Mesenchymal stem cell (in vitro differentiated cells and primary cell): ENCODE results near the gene HSPA12A.

Experiments used
- DNase-seq: peaks from one replicate; pipeline ENCODE4 v3.0.0-alpha.2; 2013
- H2AFZ ChIP-seq: one replicate; pipeline ENCODE4 v1.6.1; 2013; ENCODE audit warnings: low read depth, mild to moderate bottlenecking, control low read depth, inconsistent platforms, low read length, moderate library complexity
- H2AK5ac ChIP-seq: 2 replicates; pipeline ENCODE4 v1.6.1; 2013; ENCODE audit warnings: low read length, moderate library complexity, mild to moderate bottlenecking, inconsistent platforms; ENCODE audit not compliant: severe bottlenecking
- H2BK120ac ChIP-seq: one replicate; pipeline ENCODE4 v1.6.1; 2013; ENCODE audit warnings: low read depth, mild to moderate bottlenecking, inconsistent platforms, low read length, moderate library complexity
- H2BK12ac ChIP-seq, 2 experiments: one replicate each; pipeline ENCODE4 v1.6.1; 2013; ENCODE audit warnings: inconsistent platforms in 2 of 2, low read length in 2 of 2, mild to moderate bottlenecking in 2 of 2, moderate library complexity in 2 of 2, control low read depth in 1 of 2
- H2BK15ac ChIP-seq: one replicate; pipeline ENCODE4 v1.6.1; 2013; ENCODE audit warnings: mild to moderate bottlenecking, low read depth, inconsistent platforms; ENCODE audit not compliant: poor library complexity, severe bottlenecking
- H2BK5ac ChIP-seq: 2 replicates; pipeline ENCODE4 v1.6.1; 2013; ENCODE audit warnings: low read depth, mild to moderate bottlenecking, low read length, control low read depth, inconsistent platforms; ENCODE audit not compliant: poor library complexity, severe bottlenecking
- H3K14ac ChIP-seq, 2 experiments: one replicate each; pipeline ENCODE4 v1.6.1; 2013; ENCODE audit warnings: inconsistent platforms in 2 of 2, low read length in 2 of 2, control low read depth in 1 of 2, mild to moderate bottlenecking in 1 of 2, moderate library complexity in 1 of 2
- H3K18ac ChIP-seq, 2 experiments: one replicate each; pipeline ENCODE4 v1.6.1; 2013; ENCODE audit warnings: inconsistent platforms in 2 of 2, low read length in 2 of 2, control low read depth in 1 of 2, low read depth in 1 of 2, mild to moderate bottlenecking in 1 of 2
- H3K23ac ChIP-seq, 2 experiments: one replicate each; pipeline ENCODE4 v1.6.1; 2013; ENCODE audit warnings: inconsistent platforms in 2 of 2, low read length in 2 of 2, mild to moderate bottlenecking in 2 of 2, moderate library complexity in 2 of 2, control low read depth in 1 of 2
- H3K27ac ChIP-seq: 2 replicates; pipeline ENCODE4 v1.5.1; 2013; ENCODE audit warnings: mild to moderate bottlenecking, moderate library complexity, low read length, control low read depth, inconsistent platforms; ENCODE audit not compliant: poor library complexity, severe bottlenecking
- H3K27me3 ChIP-seq, 2 experiments: 2 replicates each; pipeline versions ENCODE4 v1.6.1 to v1.7.0; 2013; ENCODE audit warnings: low read length in 2 of 2, mild to moderate bottlenecking in 2 of 2, moderate library complexity in 2 of 2, control low read depth in 1 of 2, inconsistent platforms in 1 of 2; ENCODE audit not compliant: control insufficient read depth in 1 of 2, insufficient read depth in 1 of 2
- H3K36me3 ChIP-seq, 2 experiments: 2 replicates each; pipeline versions ENCODE4 v1.6.1 to v1.7.0; 2013; ENCODE audit warnings: low read length in 2 of 2, control low read depth in 1 of 2, inconsistent platforms in 1 of 2, low read depth in 1 of 2, mild to moderate bottlenecking in 1 of 2; ENCODE audit not compliant: insufficient read depth in 2 of 2, control insufficient read depth in 1 of 2
- H3K4ac ChIP-seq, 2 experiments: one replicate each; pipeline ENCODE4 v1.6.1; 2013; ENCODE audit warnings: inconsistent platforms in 2 of 2, low read length in 2 of 2, mild to moderate bottlenecking in 2 of 2, moderate library complexity in 2 of 2, control low read depth in 1 of 2, low read depth in 1 of 2
- H3K4me1 ChIP-seq: 2 replicates; pipeline ENCODE4 v1.6.1; 2013; ENCODE audit warnings: low read depth, low read length, control low read depth; ENCODE audit not compliant: control insufficient read depth, insufficient read depth
- H3K4me2 ChIP-seq: 2 replicates; pipeline ENCODE4 v1.6.1; 2013; ENCODE audit warnings: low read length, mild to moderate bottlenecking, inconsistent platforms; ENCODE audit not compliant: poor library complexity, severe bottlenecking
- H3K4me3 ChIP-seq, 2 experiments: 2 replicates each; pipeline versions ENCODE4 v1.5.1 to v1.7.0; 2013; ENCODE audit warnings: low read length in 2 of 2, mild to moderate bottlenecking in 2 of 2, control low read depth in 1 of 2, low read depth in 1 of 2; ENCODE audit not compliant: insufficient read depth in 1 of 2
- H3K79me1 ChIP-seq: replicated peaks from 2 replicates; pipeline ENCODE4 v1.6.1; 2013; ENCODE audit warnings: mild to moderate bottlenecking, control low read depth, low read length, inconsistent platforms; ENCODE audit not compliant: poor library complexity, severe bottlenecking
- H3K9ac ChIP-seq: 2 replicates; pipeline ENCODE4 v1.7.0; 2013; ENCODE audit warnings: mild to moderate bottlenecking, low read length, moderate library complexity
- H3K9me3 ChIP-seq: 2 replicates; pipeline ENCODE4 v1.7.0; 2013; ENCODE audit warnings: mild to moderate bottlenecking, low read length; ENCODE audit not compliant: control insufficient read depth
- H4K8ac ChIP-seq: one replicate; pipeline ENCODE4 v1.6.1; 2013; ENCODE audit warnings: inconsistent platforms, mild to moderate bottlenecking, low read length, moderate library complexity
- H4K91ac ChIP-seq: one replicate; pipeline ENCODE4 v1.6.1; 2013; ENCODE audit warnings: mild to moderate bottlenecking, low read length, inconsistent platforms
- WGBS: methylation state at CpG from one replicate; pipeline ENCODE4 v1.1.7; 2013; ENCODE audit warnings: mixed read lengths; 5-methylcytosine and 5-hydroxymethylcytosine counted together

The HSPA12A gene

GRCh38 chr10:116676118-116676517 lies 66.2 kb downstream of the HSPA12A start:
- H2BK12ac ChIP-seq: no peak overlapping the region
- peaks cover 13% of the 10 kb centered on the region for H3K79me1 ChIP-seq
- H3K18ac ChIP-seq: no peak overlapping the region
- no peaks in the 10 kb centered on the region for H3K27me3 ChIP-seq
- H3K27ac ChIP-seq: no peak overlapping the region
- H3K4me3 ChIP-seq: no peak overlapping the region
- no peak overlapping the region for H2BK15ac ChIP-seq
- no peaks in the 10 kb centered on the region for H3K9me3 ChIP-seq
- H3K4me2 ChIP-seq: no peak overlapping the region
- no peak overlapping the region for H3K23ac ChIP-seq
- H3K14ac ChIP-seq: no peak overlapping the region
- H2AK5ac ChIP-seq: no peak overlapping the region
- no peak overlapping the region for H3K9ac ChIP-seq
- H2AFZ ChIP-seq: no peak overlapping the region
- no peak overlapping the region for H4K8ac ChIP-seq
- H3K4ac ChIP-seq: no peak overlapping the region
- WGBS: 88% methylated on average over 11 of the region's 11 CpGs
- no peak overlapping the region for H2BK5ac ChIP-seq
- H3K36me3 ChIP-seq: peaks cover 51 to 79% of the 10 kb centered on the region in 2 experiments
- no peak overlapping the region for H4K91ac ChIP-seq
- peaks cover 2% of the 10 kb centered on the region for H3K4me1 ChIP-seq
- DNase-seq: no peak
- H2BK120ac ChIP-seq: no peak overlapping the region

GRCh38 chr10:116674901-116675423 lies 67.4 kb downstream of the HSPA12A start:
- WGBS: 94% methylated on average over 32 of the region's 32 CpGs
- H2AK5ac ChIP-seq: no peak overlapping the region

DNA sequence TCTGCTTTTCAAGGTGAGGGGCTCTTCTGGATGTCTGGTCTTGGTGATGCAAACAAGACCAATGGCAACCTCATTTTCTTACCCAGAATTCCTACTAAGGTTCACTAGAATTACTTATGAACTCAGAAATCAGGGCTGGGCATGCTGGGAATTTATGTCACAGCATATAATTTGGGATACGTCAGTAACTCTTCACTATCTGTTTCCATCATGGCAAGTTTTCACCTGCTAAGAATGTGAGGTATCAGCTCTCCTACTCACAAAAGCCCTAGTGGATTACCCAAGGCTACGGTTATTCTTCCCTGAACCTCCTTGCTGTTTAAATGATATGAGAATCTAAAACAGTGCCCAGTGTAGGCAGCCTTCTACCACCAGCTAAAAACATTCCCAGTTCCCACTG lies 68.5 kb downstream of the HSPA12A start:
- H3K23ac ChIP-seq: no peak overlapping the region
- no peak overlapping the region for H3K4ac ChIP-seq
- no peak overlapping the region for H3K18ac ChIP-seq
- H2AFZ ChIP-seq: no peak overlapping the region
- H2AK5ac ChIP-seq: no peak overlapping the region
- H3K14ac ChIP-seq: no peak overlapping the region
- H4K91ac ChIP-seq: no peak overlapping the region
- DNase-seq: no peak
- WGBS: 89% methylated on average over 2 of the region's 2 CpGs
- no peak overlapping the region for H2BK120ac ChIP-seq
- no peak overlapping the region for H3K27ac ChIP-seq
- H3K9me3 ChIP-seq: no peaks in the 10 kb centered on the region
- peaks cover 8% of the 10 kb centered on the region for H3K79me1 ChIP-seq
- peaks cover 0 to 15% of the 10 kb centered on the region in 2 experiments for H3K27me3 ChIP-seq
- H2BK5ac ChIP-seq: no peak overlapping the region
- no peak overlapping the region for H2BK12ac ChIP-seq
- no peak overlapping the region for H3K4me3 ChIP-seq
- peaks cover 17% of the 10 kb centered on the region for H3K4me1 ChIP-seq
- H3K9ac ChIP-seq: no peak overlapping the region
- peaks cover 45 to 65% of the 10 kb centered on the region in 2 experiments for H3K36me3 ChIP-seq
- H4K8ac ChIP-seq: no peak overlapping the region
- H3K4me2 ChIP-seq: no peak overlapping the region
- no peak overlapping the region for H2BK15ac ChIP-seq

More at GRCh38 chr10:116674901-116675423, 67.4 kb downstream of the HSPA12A start:
- no peak overlapping the region for H4K91ac ChIP-seq
- no peak overlapping the region for H3K9ac ChIP-seq
- H3K4me1 ChIP-seq: peaks cover 10% of the 10 kb centered on the region
- no peaks in the 10 kb centered on the region for H3K9me3 ChIP-seq
- H4K8ac ChIP-seq: no peak overlapping the region
- H3K4ac ChIP-seq: no peak overlapping the region
- peaks cover 8% of the 10 kb centered on the region for H3K79me1 ChIP-seq
- H3K14ac ChIP-seq: no peak overlapping the region
- no peak overlapping the region for H3K4me2 ChIP-seq
- no peak overlapping the region for H2BK120ac ChIP-seq
- no peak overlapping the region for H2BK15ac ChIP-seq
- no peak overlapping the region for H3K27ac ChIP-seq
- no peak overlapping the region for H2BK5ac ChIP-seq
- no peak overlapping the region for H3K18ac ChIP-seq
- no peak overlapping the region for H2BK12ac ChIP-seq
- H3K23ac ChIP-seq: no peak overlapping the region
- peaks cover 49 to 74% of the 10 kb centered on the region in 2 experiments for H3K36me3 ChIP-seq
- H2AFZ ChIP-seq: no peak overlapping the region
- no peak for DNase-seq
- H3K4me3 ChIP-seq: no peak overlapping the region
- peaks cover 0 to 8% of the 10 kb centered on the region in 2 experiments for H3K27me3 ChIP-seq

GRCh38 chr10:116672891-116673290 lies 69.5 kb downstream of the HSPA12A start:
- H3K9me3 ChIP-seq: no peaks in the 10 kb centered on the region
- H3K79me1 ChIP-seq: peaks cover 8% of the 10 kb centered on the region
- no peak overlapping the region for H2BK15ac ChIP-seq
- no peak overlapping the region for H2AFZ ChIP-seq
- no peak overlapping the region for H3K23ac ChIP-seq
- H3K9ac ChIP-seq: no peak overlapping the region
- H3K4me1 ChIP-seq: peaks cover 17% of the 10 kb centered on the region
- no peak overlapping the region for H3K27ac ChIP-seq
- H2BK120ac ChIP-seq: no peak overlapping the region
- 87% methylated on average over 5 of the region's 5 CpGs for WGBS
- H4K8ac ChIP-seq: no peak overlapping the region
- no peak overlapping the region for H3K14ac ChIP-seq
- H3K27me3 ChIP-seq: peaks cover 0 to 25% of the 10 kb centered on the region in 2 experiments
- no peak overlapping the region for H2BK12ac ChIP-seq
- H4K91ac ChIP-seq: no peak overlapping the region
- H3K36me3 ChIP-seq: peaks cover 45 to 61% of the 10 kb centered on the region in 2 experiments
- H3K4me3 ChIP-seq: no peak overlapping the region
- H2BK5ac ChIP-seq: no peak overlapping the region
- H3K4me2 ChIP-seq: no peak overlapping the region
- no peak overlapping the region for H2AK5ac ChIP-seq
- no peak overlapping the region for H3K4ac ChIP-seq
- no peak overlapping the region for H3K18ac ChIP-seq
- DNase-seq: no peak
